OCI-M2 (cell line): ENCODE results near the gene ELMO1.

ENCODE experiments used
- DNase-seq: peaks from one replicate; lab custom pipeline; 2025; ENCODE audit not compliant: unreplicated experiment; lab: John Stamatoyannopoulos, UW

ELMO1 gene

DNA sequence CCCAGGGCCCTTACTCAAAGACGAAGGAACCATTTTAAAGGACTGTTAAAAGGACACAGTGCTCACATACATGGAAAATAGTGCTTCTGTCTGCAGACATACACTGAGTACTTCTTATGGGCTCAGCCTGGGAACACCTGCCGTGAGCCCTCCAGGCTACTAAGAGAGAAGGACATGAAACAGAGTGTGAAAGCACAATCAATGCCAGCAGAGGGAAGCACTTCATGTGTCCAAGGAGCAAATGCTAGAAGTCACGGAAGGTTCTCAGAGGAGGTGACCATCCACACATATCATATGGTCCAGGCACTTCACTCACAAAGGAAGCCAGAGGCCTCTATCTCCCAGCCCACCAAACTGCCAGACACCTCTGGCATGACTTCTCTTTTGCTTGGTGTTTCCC is 15.5 kb downstream of the ELMO1 start:
- DNase-seq: no peak

DNA sequence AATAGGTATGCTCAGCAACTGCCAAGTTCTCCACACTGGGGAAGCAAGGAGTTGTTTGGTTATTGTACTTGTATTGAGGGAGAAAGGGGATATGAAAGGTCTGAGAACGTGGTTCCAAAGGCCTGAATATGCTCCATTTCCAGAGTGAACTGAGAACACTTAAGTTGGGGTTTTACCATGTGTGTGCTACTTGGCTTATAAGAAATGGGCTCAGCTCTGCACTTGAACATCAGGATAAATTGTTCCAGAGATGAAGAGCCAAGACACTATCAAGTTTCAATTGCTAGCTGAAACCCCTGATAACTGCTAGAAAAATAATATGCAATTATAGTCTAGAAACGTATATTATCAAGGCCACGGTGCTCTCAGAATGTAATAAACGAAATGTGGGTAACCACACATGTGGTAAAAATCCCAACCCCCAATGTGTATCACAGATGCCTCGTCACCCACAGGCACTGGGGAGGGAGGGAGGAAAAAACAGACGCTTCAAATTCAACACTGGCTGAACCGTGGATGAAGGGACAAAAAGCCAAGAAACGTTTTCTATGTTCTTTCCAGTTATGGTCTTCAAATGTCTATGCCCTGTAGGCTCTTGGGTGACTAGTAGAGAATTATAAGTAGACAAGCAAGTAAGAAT is 16.3 kb downstream of the ELMO1 start:
- DNase-seq: no peak

DNA sequence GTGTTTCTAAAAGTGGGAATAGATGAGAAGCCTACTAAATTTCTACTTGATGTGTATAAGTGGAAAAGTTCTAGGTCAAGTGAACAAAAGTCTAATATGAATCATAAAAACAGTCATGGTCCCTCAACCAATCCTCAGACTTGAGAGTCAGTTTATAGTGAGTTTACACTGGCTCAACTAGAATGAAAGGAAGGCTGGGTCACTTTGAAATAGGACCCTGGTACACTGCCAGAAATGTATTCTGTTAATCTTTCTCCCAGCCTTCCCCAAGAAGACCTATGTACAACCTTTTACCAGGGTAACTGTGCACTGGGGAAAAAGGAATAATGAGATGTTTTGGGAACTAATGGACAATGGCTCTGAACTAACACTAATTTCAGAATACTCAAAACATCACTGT is 17.3 kb downstream of the ELMO1 start:
- no peak for DNase-seq

DNA sequence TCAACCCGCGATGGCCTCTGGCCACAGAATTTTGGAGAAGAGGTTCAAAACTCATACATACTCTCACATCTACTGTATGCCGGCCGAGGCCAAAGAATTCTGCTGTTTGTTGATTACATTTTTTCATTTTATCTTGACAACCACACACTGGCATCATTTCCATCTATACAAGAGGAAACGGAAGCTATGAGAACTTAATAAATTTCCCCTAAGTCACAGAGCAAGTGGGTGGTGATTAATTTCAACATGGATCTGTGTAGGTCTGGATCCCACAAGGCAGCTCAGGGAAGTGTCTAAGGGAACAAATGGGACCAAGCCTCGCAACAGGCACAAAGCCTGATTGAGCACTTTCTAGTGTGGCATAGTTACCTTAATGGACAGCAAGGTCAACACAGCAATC is 18.0 kb downstream of the ELMO1 start:
- no peak for DNase-seq

DNA sequence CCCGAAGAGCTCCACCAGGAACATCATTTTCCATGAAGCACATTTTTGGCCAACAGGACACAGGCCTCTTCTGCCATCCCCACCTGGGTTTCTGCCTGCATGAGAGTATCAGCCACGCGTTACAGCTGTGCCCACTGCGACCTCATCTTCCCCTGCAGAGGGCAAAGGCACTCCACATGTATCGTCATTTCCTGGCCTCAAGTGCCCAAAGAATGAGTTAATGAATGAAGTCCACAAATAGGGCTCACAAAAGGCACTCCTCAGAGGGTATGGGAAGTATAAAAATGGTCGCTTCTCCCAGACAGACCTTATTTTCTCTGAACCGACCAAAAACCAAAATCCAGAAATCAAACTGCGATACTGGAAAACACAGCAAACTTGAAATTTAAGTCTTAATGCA is 18.5 kb downstream of the ELMO1 start:
- no peak for DNase-seq

DNA sequence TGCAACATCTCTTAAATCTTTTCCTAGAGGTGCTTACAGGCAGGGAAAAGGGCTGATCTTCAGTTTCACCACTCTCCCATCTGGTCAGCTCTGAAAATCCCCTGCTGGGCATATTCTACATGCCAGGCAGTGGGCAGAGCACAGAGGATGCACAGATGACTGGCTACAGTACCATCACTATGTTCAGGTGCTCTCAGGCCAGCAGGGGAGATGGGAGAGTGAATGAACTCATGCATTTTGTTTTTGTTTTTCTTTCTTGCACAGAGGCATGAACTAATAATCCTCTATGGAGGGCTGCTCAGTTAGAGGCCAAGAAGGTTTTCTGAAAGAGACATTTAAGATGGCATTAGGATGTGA is 19.3 kb downstream of the ELMO1 start:
- no peak for DNase-seq

DNA sequence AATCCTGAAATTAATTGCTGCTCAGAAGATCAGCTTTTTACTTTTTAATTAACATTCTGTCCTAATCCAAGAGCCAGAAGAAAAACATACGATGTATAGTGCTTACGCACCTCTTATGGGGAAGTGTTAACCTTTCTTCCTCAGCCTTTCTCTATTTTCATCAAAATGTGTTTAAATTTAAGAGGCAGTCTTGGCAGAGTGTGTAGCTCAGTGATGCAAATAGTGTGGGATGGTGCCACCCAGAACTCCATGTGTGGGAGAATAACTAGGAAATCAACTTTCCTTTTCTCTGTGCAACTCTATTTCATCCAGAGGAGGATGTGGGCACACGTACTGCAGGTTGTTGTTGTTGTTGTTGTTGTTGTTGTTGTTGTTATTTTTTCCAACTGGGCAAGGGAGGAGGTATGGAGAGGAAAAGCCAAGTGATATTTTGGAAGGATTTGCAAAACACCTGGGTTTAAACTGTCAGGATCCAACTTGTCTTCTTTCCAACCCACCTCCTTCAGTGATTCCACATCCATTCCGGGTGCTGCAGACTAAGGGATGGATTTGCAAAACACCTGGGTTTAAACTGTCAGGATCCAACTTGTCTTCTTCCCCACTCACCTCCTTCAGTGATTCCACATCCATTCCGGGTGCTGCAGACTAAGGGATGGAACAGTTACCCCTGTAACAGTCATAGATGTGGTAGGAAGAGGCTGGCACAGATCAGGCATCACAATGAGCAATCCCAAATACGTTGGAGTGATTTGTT is 19.8 kb downstream of the ELMO1 start:
- no peak for DNase-seq

DNA sequence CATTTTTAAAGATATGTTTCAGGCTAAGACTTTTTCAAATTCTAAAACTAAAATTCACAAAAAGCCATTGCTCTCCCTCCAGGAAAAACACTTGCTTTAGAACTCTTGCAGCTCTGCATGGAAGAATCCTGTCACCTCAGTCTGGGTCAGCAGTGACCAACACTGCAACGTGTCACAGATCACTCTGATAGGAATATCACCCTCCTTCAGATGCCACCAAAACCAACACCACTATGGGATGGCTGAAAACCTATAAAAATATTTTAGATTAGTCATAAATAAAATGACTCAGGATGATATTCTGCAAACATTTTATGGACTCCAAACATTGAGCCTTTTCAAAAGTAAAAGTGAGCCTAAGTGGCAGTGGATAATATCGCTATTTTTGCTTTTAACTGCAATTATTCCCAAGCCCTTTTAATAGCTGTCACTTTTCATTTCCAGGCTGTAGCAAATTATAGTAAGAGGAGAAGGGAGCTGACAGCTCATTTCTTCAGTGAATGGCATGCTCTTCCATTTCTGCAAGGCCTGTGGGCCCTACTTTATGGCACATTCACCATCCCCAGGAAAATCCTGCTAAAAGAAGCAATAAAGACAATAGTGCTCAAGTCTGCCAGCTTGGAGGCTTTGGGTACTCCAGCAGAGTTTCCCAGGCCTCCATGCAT is 21.3 kb downstream of the ELMO1 start:
- DNase-seq: no peak

DNA sequence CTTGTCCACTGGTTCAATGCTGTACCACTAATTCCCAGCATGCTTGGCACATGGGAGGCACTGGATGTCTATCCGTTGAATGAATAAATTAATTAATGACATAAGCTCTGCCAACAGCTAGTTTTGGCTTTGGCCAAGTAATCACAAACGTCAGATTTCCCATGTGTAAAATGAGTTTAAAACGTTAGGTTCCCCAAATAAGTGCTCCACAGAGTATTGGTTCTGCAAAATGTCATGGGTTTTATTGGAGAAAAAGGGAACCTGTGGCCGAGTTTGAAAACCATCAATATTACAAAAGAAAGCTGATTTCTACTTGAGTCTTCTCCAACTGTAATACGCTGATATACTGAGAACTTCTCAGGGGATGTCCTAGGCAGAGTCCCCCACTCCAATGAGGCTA is 23.2 kb downstream of the ELMO1 start:
- DNase-seq: no peak

DNA sequence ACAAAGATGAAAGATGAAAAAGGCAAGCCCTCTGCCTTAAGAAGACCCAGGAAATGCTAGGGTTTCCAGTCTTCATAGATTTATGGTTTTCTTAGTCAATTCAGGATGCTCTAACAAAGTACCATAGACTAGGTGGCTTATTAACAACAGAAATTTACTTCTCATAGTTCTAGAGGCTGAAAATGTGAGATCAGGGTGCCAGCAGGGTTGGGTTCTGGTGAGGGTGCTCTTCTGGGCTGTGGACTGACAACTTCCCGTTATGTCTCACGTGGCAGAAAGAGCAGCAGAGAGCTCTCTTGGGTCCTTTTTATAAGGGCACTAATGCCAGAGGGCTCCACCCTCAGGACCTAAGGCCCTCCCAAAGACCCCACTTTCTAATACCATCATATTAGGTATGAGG is 23.7 kb downstream of the ELMO1 start:
- no peak for DNase-seq

DNA sequence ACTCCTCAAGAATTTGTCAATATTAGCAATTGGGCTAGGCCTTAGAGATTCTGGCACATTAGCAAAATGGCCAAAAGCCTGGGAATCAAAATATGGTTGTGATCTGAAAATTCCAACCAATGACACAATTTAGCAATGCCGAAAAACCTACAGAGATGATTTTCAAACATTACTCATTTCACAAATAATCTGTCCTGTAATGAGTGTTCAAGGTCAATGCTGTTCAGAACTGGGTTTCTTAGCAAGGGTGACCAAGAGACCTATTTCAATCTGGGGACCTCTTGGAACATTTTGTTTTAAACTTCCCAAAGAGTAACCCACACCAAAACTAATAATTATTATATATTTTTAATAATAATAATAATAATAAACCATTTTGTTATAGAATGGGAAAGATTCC is 24.1 kb downstream of the ELMO1 start:
- DNase-seq: no peak

DNA sequence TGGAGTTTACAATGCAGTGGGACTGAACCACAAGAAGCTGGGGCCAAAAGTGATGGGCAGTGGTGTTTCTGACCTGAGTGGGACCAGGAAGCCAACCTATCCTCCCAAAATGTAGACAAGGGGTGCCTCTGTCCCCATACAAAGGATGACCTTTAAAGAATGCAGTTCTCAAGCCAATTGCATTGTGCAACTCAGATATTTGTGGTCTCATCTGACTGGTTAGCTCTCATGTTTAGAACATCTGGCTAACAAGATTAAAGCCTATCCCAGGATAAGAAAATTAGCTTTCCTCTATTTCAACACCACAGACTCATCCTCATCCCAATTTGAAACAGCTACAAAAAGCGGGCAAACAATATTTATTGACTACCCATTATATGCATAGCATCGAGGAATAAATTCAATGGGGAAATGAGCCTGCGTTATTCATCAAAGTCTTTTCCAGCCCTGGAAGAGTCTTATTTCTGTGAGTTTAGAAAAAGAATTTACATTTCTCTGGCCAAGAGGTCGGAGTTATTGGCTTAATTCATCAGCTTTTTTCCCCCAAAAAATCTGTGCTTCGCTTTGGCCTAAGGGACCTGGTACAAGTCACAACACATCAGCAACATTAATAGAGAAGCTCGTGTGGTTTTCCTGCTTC is 26.7 kb downstream of the ELMO1 start:
- no peak for DNase-seq

DNA sequence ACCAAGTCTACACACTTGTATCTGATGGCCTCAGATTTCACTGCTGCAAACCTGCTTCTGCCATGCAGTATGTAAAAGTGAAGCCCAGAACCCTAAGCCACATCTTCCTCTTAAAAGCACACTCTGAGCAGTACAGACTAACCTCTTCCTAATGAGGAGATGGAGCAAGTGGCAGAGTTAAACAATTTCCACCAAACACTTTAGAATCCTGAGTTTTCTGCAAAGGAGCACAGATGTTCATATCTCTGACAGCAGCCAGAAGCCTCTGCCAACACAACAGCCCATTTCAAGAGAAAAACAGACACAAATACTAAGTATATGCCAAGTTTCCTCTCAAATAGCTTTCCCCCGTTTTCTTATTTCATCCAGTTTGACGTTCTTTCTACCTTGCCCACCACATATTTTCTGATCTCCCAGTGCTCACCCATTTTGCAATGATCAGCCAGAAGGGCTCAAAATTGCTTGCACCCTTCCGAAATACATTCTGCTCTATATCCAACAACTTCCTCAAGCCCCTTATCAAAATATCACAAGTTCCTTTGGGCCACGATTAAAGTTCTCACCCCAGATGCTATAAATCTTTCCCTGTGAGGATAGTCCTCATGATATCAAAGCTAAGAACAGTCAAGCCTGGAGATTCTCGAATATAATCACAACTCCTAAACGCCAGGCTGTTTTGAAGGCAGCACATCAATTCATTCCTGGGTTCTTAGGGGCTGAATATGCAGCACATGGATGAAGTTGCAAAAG is 27.5 kb downstream of the ELMO1 start:
- no peak for DNase-seq

DNA sequence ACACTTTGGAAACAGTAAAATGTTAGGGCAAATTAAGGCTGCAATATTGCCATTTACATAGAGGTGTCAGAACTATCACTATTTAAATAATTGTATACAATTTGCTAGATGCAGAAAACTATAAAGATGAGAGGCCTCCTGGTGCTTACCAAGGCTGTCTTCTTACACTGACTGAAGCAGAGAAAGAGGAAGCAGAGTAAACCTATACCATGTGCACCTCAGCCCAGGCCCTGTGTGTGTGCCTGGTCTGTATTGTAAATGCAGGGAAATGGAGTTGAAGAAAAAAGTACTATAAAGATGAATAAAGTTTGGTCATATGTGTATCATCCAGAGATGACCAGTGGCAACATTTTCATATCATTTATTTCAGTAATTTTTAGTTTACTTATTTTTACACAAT is 29.2 kb downstream of the ELMO1 start:
- no peak for DNase-seq

DNA sequence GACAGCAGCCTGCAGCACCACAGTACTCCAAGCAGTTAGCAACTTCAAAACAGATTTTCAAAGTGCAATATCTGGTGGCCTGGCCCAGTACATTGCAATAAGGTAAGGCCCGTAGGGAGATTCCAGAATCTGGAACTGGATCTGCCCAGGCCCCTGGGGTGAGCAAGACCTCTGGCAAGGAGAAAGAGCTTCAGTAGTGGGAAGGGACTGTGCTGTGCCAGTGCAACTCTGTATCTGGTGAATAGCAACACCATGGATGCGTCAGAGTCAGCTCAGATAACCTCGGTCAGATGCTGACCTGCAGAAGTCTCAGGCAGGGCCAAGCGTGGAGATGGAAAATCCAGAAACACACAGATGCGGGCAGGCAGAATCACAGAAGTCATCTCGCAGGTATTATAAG is 30.3 kb downstream of the ELMO1 start:
- DNase-seq: no peak

DNA sequence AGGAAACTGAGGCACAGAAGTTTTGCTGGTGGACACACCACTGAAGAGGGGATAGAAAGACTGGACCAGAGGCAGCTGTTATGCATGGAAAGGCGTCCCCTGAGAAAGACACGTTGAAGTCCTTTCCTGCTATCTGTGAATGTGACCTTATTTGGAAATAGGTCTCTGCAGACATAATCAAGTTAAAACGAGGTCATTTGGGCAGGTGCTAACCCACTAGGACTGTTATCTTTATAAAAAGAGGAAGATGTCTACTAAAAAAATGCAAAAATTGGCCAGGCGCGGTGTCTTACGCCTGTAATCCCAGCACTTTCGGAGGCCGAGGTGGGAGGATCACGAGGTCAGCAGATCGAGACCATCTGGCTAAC is 31.6 kb downstream of the ELMO1 start:
- no peak for DNase-seq

DNA sequence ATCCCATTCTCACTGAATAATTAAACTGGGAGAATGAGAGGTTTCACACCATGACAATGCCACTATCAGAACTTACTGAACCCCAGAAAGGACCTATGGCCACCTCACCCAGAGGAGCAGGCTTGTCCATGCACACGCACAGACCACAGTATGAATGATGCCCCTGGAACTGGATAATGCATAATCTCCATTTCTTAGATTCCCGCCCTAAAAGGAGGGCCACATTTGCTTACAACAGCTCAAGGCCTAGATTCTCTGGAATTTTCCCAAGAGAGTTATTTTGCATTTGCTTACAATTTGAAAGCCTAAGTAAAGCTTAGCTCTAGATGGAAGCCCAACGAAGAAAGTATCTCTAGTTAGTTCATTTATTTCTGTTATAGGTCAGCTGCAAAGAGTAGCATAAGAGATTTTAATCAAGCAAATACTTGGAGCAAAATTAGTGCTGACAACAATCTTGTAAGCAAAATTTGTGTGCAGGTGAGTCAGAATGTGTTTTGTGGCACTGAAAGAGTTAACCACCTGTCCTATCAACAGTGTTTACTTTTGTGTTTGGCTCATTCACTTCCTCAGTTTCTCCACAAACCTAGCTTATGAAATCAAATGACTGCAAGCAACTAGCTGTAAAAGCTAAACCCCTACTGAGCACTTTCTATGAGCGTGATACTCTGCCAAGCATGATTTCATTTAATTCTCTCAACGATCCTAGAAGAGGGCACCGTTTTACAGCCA is 32.1 kb downstream of the ELMO1 start:
- no peak for DNase-seq

DNA sequence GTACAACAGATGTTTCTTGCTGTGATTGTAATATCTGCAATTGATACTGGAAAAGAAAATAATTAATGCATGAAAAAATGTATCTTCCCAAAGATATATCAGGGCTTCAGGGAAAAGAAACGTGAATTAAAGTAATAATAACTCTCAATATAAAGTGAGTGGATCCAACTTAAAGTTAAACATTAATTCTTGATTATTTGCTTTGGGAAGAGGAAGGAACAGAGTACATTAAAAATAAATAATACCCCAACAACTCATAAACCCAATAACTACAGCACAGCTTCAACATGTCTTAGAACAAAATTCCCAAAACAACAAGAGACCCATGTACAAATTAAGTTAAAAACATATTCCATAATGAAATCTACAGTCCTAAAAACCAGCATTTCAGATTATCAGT is 33.0 kb downstream of the ELMO1 start:
- no peak for DNase-seq

DNA sequence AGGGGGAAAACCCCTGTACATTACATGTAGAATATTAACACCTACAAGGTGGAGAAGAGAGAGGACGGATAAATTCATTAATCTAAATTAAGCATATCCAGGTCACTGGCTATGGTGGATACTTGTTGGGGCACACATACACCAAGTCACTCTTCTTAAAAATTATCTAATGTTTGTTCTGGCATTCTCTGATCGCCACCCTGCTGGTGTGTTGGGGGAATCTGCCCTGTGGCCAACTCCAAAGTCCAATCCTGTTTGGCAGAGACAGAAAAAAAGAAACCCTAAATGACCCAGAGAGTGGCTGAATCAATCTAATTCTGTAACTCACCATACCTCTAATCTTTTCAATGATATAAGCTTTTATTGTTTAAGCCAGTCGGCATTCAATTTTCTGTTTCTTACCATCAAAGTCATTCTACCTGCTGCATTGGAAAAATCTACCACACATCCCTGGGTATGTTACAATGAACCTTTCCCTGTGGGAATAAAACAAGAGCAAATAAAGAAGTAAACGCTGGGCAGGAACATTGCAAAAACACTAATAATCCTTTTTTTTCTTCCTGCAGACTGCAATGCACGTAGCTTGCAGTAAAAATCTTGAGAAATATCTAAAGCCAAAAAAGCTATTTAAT is 34.2 kb downstream of the ELMO1 start:
- DNase-seq: no peak

DNA sequence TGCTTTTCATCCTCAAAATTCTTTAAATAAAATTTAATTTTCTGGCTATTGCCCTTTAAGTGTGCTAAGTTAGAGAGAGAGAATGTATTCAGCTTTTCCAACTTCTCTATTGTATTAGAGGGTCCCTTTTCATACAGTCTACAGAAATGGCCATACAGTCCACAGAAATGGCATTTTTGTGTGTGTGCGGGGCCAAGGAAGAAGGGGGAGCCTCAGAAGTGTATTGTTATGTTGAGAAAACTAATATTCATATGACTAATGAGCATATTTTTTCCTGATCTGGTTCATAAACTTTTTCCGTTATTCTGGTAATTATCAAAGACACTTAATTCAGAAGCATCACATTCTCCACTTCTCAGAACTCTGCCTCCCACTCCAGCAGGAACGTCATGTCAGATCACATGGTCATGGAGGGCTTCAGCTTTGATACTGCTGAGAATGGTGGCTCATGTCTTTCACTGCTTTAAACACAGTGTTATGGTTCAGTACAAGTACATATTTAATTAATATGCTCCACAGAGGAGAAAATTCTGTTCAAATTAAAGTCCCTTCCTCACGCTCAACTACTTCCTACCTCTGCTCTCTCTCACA is 37.1 kb downstream of the ELMO1 start:
- no peak for DNase-seq
